ENCODE data around the gene FANCC.
"Not testable (repeated sequence)": the region's sequence is repeated elsewhere in the genome, so short reads cannot be mapped to it uniquely, and the experiment has no call there.

FANCC gene

GRCh38 chr9:95273369-95274022 lies 44.0 kb downstream of the FANCC start:
- DNase-seq: no peak
- Histone ChIP-seq H3K4me3 (ENCODE audit: low read depth in 1 of 2, low read length in 2 of 2) (no peak overlapping the region), H3K36me3 (ENCODE audit: insufficient read depth, low read length) (no peaks in the 10 kb centered on the region), H3K9me3 (ENCODE audit: insufficient read depth, low read length, severe bottlenecking) (no peaks in the 10 kb centered on the region), H3K4me1 (ENCODE audit: insufficient read depth, low read length) (no peaks in the 10 kb centered on the region), H3K79me2 (ENCODE audit: insufficient read depth, low read length) (no peaks in the 10 kb centered on the region), H3K27ac (ENCODE audit: low read length) (no peak overlapping the region), H2AFZ (ENCODE audit: low read depth, low read length) (no peak overlapping the region), H3K9ac (ENCODE audit: low read depth, low read length) (no peak overlapping the region), H4K20me1 (ENCODE audit: insufficient read depth, low read length) (peaks cover 4% of the 10 kb centered on the region; the same call in 1 of the 2 replicates), H3K27me3 (ENCODE audit: insufficient read depth, low read length, poor library complexity) (no peaks in the 10 kb centered on the region), H3K4me2 (ENCODE audit: insufficient read depth, low read length) (no peak overlapping the region)
- no peak for ATAC-seq (ENCODE audit: insufficient read depth, low read depth)
- TF ChIP-seq EZH2 (IDR thresholded peaks at IDR 0.05; ENCODE audit: borderline replicate concordance, low read depth, low read length, severe bottlenecking) (no peak), CTCF (IDR thresholded peaks at IDR 0.05; ENCODE audit: borderline replicate concordance, extremely low read depth, low read length, poor library complexity, severe bottlenecking) (no peak)

- no peak overlapping the region for H3K9ac ChIP-seq (ENCODE audit: low read depth, low read length)
- H3K9me3 ChIP-seq (ENCODE audit: insufficient read depth, low read length, severe bottlenecking): no peaks in the 10 kb centered on the region
- H3K27ac ChIP-seq (ENCODE audit: low read length): no peak overlapping the region
- peaks cover 6% of the 10 kb centered on the region; the same call in 1 of the 2 replicates for H4K20me1 ChIP-seq (ENCODE audit: insufficient read depth, low read length)
- TF ChIP-seq EZH2 (IDR thresholded peaks at IDR 0.05; ENCODE audit: borderline replicate concordance, low read depth, low read length, severe bottlenecking): no peak
- TF ChIP-seq CTCF (IDR thresholded peaks at IDR 0.05; ENCODE audit: borderline replicate concordance, extremely low read depth, low read length, poor library complexity, severe bottlenecking): no peak
- H3K4me3 ChIP-seq (ENCODE audit: low read depth in 1 of 2, low read length in 2 of 2): no peak overlapping the region
- H3K79me2 ChIP-seq (ENCODE audit: insufficient read depth, low read length): no peaks in the 10 kb centered on the region
- H3K27me3 ChIP-seq (ENCODE audit: insufficient read depth, low read length, poor library complexity): no peaks in the 10 kb centered on the region
- no peak for DNase-seq
- H3K36me3 ChIP-seq (ENCODE audit: insufficient read depth, low read length): no peaks in the 10 kb centered on the region
- H3K4me2 ChIP-seq (ENCODE audit: insufficient read depth, low read length): no peak overlapping the region
- ATAC-seq (ENCODE audit: insufficient read depth, low read depth): no peak
- H3K4me1 ChIP-seq (ENCODE audit: insufficient read depth, low read length): no peaks in the 10 kb centered on the region
- no peak overlapping the region for H2AFZ ChIP-seq (ENCODE audit: low read depth, low read length)
These were observed 44.7 kb downstream of the FANCC start for GRCh38 chr9:95272830-95273229.

- ATAC-seq (ENCODE audit: insufficient read depth, low read depth) (no peak), DNase-seq (no peak)
- H3K4me1 ChIP-seq (ENCODE audit: insufficient read depth, low read length): no peaks in the 10 kb centered on the region
- no peak overlapping the region for H3K4me2 ChIP-seq (ENCODE audit: insufficient read depth, low read length)
- TF ChIP-seq CTCF (IDR thresholded peaks at IDR 0.05; ENCODE audit: borderline replicate concordance, extremely low read depth, low read length, poor library complexity, severe bottlenecking): no peak
- no peak for TF ChIP-seq EZH2 (IDR thresholded peaks at IDR 0.05; ENCODE audit: borderline replicate concordance, low read depth, low read length, severe bottlenecking)
- H3K9ac ChIP-seq (ENCODE audit: low read depth, low read length): no peak overlapping the region
- H2AFZ ChIP-seq (ENCODE audit: low read depth, low read length): no peak overlapping the region
- peaks cover 13% of the 10 kb centered on the region; the same call in 1 of the 2 replicates for H4K20me1 ChIP-seq (ENCODE audit: insufficient read depth, low read length)
- no peak overlapping the region for H3K27ac ChIP-seq (ENCODE audit: low read length)
- no peak overlapping the region for H3K4me3 ChIP-seq (ENCODE audit: low read depth in 1 of 2, low read length in 2 of 2)
- H3K27me3 ChIP-seq (ENCODE audit: insufficient read depth, low read length, poor library complexity): no peaks in the 10 kb centered on the region
- H3K79me2 ChIP-seq (ENCODE audit: insufficient read depth, low read length): no peaks in the 10 kb centered on the region
- H3K36me3 ChIP-seq (ENCODE audit: insufficient read depth, low read length): no peaks in the 10 kb centered on the region
- H3K9me3 ChIP-seq (ENCODE audit: insufficient read depth, low read length, severe bottlenecking): no peaks in the 10 kb centered on the region
These were observed 46.7 kb downstream of the FANCC start for GRCh38 chr9:95270790-95271189.

DNA sequence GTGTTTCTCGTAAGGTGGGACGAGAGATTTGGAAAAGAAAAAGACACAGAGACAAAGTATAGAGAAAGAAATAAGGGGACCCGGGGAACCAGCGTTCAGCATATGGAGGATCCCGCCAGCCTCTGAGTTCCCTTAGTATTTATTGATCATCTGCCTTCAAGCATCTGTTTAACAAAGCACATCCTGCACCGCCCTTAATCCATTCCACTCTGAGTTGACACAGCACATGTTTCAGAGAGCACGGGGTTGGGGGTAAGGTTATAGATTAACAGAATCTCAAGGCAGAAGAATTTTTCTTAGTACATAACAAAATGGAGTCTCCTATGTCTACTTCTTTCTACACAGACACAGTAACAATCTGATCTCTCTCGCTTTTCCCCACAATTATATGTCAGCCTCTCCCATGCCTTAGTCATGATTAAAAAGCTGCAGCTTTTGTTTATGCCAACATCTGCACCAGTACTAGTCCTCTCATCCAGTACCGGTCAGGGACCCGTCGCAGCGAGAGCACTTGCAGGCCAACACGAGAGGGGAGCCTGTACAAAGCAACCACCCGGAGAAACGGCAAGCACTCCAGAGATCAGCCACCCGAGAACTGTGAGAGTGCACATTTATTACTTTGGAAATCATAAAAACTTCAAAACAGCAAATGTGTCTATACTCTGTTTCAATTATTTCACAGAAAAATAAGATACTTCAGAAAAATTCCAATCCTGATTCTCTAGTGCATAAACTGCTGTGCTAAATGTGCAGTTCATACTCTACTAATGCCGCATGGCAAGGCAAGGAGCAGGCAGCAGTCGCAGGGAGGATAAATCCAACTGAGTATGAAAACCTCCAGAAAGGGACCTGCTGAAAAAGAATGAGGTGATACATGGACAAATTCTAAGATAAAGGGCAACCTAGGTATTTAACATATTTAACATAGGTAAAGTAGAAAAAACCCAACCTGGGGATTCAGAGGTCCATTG lies 47.4 kb downstream of the FANCC start:
- H3K27me3 ChIP-seq (ENCODE audit: insufficient read depth, low read length, poor library complexity); H3K36me3 ChIP-seq (ENCODE audit: insufficient read depth, low read length); H3K27ac ChIP-seq (ENCODE audit: low read length); H3K79me2 ChIP-seq (ENCODE audit: insufficient read depth, low read length); ATAC-seq (ENCODE audit: insufficient read depth, low read depth); H2AFZ ChIP-seq (ENCODE audit: low read depth, low read length); H3K9ac ChIP-seq (ENCODE audit: low read depth, low read length); H3K4me3 ChIP-seq (ENCODE audit: low read depth in 1 of 2, low read length in 2 of 2); H3K4me1 ChIP-seq (ENCODE audit: insufficient read depth, low read length); H3K9me3 ChIP-seq (ENCODE audit: insufficient read depth, low read length, severe bottlenecking); DNase-seq; H3K4me2 ChIP-seq (ENCODE audit: insufficient read depth, low read length): not testable (repeated sequence)
- H4K20me1 ChIP-seq (ENCODE audit: insufficient read depth, low read length): peaks cover 15% of the 10 kb centered on the region; the same call in 1 of the 2 replicates

Measured in DND-41 (cell line).